ENCODE results near the gene OR7D2.

- TF ChIP-seq CTCF (IDR thresholded peaks at IDR 0.05): no peak
- TF ChIP-seq POLR2A (IDR thresholded peaks at IDR 0.05): no peak
These were observed 17.4 kb upstream of the OR7D2 start for GRCh38 chr19:9161427-9161826.
